T follicular helper cell (primary cell): Measurements from ENCODE around the gene CAVIN1.
"Not testable (repeated sequence)": the region's sequence is repeated elsewhere in the genome, so short reads cannot be mapped to it uniquely, and the experiment has no call there.

Experiments
- DNase-seq: peaks from one replicate; pipeline ENCODE4 v3.0.0-alpha.2; 2020; ENCODE audit warnings: low read depth

The CAVIN1 gene

GRCh38 chr17:42378959-42379594, 44.0 kb downstream of the CAVIN1 start:
- no peak for DNase-seq

DNA sequence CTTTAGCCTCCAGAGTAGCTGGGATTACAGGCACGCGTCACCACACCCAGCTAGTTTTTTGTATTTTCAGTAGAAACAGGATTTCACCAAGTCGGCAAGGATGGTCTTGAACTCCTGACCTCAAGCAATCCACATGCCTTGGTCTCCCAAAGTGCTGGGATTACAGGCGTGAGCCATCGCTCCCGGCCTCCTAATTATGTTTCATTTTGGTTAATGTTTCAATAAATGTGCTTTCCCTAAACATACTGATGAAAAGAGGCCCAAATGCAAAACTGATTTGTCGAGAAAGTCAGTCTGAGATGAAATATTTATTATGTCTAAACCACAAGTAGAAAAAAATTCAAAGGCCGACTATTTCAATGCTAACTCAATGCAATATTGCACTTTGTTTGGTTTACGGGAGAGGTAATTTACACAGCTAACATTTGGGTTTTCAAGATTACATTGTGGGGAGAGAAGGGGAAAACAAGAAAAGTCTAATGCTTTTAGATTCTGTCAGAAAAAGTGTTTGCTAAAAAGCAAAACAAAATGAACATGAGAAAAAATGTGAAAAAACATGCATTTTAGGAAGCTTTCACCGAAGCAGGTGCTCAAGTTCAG, 44.6 kb downstream of the CAVIN1 start:
- no peak for DNase-seq

DNA sequence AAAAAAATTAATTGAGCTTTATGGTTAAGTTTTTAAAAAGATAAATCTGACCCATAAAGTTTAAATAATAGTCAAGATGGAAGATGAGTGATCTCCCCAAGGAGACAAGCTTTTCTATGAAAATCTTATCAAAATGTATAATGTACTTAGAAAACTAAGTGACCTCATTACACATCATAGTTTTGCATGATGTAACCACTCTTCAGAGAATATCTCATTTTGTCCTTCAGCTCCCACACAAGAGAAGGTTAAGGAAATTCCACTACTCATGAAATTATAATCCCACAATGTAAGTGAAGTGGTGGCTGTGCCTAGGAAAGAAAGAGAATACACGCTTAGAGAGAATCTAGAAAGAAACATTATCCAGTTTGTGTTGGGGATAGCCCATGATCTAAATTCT, 49.2 kb downstream of the CAVIN1 start:
- no peak for DNase-seq

DNA sequence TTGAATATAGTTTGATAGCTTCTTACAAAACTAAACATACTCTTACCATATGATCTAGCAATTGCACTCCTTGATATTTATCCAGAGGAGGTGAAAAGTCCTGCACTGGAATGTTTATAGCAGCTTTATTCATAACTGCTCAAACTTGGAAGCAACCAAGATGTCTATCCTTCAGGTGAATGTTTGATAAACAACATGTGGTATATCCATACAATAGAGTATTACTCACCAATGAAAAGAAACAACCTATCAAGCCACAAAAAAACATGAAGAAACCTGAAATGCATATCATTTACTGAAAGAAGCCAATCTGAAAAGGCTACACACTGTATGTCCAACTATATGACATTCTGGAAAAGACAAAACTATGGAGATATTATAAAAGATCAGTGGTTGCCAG, 50.9 kb downstream of the CAVIN1 start:
- DNase-seq: no peak

GRCh38 chr17:42368797-42369561, 54.1 kb downstream of the CAVIN1 start:
- not testable (repeated sequence) for DNase-seq

DNA sequence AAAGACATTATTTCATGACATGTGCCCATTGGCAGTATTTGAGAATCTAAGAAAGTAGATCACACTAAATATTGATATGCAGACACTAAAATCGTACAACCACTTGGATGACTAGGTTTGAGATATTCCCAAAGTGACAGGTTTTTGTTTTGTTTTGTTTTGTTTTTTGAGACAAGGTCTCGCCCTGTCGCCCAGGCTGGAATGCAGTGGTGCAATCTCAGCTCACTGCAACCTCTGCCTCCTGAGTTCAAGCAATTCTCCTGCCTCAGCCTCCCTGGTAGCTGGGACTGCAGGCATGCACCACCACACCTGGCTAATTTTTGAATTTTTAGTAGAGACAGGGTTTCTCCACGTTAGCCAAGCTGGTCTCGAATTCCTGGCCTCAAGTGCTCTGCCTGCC, 54.7 kb downstream of the CAVIN1 start:
- DNase-seq: not testable (repeated sequence)

DNA sequence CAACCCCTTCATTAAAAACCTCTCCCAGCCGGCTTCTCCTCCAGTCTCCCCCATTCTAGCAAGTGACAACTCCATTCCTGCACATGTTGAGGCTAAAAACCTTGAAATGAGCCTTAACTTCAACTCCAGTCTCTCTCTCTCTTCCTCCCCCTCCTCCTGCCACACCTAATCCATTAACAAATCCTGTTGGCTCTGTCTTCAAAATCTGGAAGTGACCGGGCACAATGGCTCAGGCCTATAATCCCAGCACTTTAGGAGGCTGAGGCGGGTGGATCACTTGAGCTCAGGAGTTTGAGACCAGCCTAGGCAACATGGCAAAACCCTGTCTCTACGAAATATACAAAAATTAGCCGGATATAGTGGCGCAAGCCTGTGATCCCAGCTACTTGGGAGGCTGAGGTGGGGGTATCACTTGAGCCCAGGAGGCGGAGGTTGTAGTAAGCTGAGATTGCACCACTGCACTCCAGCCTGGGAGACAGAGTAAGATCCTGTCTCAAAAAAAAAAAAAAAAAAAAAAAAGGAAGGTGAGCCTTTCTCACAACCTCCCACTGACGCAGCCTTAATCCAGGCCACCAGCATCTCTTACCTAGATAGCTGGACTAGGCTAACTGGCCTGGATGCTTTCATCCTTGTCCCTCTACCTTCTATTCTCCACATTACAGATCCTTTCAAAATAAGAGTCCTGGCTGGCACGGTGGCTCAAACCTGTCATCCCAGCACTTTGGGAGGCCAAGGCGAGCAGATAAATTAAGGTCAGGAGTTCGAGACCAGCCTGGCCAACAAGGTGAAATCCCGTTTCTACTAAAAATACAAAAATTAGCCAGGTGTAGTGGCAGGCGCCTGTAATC, 56.7 kb downstream of the CAVIN1 start:
- DNase-seq: not testable (repeated sequence)

- no peak for DNase-seq
Observed at GRCh38 chr17:42365136-42365535, 57.9 kb downstream of the CAVIN1 start.

- no peak for DNase-seq
Observed at GRCh38 chr17:42363767-42364585, 59.1 kb downstream of the CAVIN1 start.

GRCh38 chr17:42363231-42363630, 59.8 kb downstream of the CAVIN1 start:
- no peak for DNase-seq

GRCh38 chr17:42362245-42362961, 60.7 kb downstream of the CAVIN1 start:
- no peak for DNase-seq

GRCh38 chr17:42361781-42362186, 61.3 kb downstream of the CAVIN1 start:
- DNase-seq: no peak

DNA sequence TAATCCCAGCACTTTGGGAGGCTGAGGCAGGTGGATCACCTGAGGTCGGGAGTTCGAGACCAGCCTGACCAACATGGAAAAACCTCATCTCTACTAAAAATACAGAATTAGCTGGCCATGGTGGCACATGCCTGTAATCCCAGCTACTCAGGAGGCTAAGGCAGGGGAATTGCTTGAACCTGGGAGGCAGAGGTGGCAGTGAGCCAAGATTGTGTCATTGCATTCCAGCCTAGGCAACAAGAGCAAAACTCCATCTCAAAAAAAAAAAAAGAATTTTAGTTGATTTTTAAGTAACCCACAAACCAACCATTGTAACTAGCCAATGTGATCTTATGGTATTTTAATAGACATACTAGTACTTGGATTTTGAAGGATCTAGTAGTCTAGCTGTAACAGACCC, 62.7 kb downstream of the CAVIN1 start:
- DNase-seq: not testable (repeated sequence)

DNA sequence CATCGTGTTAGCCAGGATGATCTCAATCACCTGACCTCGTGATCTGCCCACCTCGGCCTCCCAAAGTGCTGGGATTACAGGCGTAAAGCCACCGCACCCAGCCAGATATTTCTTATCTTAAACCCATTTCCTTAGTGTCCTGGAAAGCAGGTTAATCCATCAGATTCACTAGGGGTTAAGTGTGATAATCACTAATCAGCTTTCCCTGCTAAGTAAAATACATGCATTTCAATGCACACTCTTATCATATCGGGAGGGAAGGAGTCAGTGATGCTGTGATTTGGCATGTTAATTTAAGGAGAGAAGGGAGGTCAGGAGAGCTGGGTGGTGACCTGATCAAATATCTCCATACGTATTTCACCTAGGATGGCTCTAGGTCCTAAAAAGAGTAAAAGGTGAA, 63.9 kb downstream of the CAVIN1 start:
- DNase-seq: no peak

- no peak for DNase-seq
Observed at GRCh38 chr17:42358434-42358833, 64.6 kb downstream of the CAVIN1 start.

DNA sequence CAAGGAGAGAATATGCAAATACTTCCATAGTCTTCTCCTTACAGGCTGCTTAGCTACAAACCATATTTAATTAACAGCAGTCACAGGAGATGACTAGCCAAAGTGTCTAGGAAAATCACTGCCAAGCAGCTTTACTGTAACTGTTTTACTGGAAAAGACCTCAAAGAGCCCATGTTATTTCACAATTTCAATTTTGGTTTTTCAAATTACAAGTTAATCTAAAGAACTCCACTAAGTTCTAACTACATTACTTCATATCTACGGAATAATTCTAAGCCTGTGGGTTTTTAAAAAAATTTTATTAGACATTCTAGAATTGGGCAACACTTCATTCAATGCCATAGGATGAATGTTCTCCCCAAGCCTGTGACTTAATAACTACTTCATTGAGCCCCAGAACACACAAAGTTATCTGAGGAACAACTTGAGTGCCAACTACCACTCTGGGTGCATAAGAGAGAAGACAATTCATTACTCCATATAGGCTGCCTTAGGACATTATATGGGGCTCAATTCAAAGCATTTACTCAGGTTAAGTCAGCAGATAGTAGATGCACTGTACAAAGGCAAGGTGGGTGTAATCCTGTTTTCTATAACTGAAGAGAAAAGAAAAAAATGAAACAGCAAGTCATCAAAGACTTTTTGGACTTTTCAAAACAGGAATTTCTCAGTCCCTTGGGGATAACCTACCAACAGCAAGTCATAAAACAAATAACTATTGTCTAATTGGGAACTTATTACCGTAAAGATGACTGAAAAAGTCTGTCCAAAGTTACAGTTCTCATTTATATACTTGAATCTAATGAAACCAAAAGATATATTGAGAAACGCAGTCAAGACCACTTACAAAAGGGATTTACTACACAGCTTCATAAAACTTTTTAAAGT, 67.9 kb downstream of the CAVIN1 start:
- no peak for DNase-seq
